ENCODE measurements around the gene ATP1B3. TPM values are rescaled to one million over a fixed set of nuclear protein-coding genes. Genes with fewer than 3 reads are reported as not detected.

Gene ATP1B3
- total RNA-seq, 1 donor from 2014 or later: 147 TPM

- Mint-ChIP-seq H3K4me3 (no peak overlapping the region), H3K4me1 (peaks cover 15% of the 10 kb centered on the region), H3K27ac (ENCODE audit: unreplicated experiment) (no peak overlapping the region), H3K36me3 (ENCODE audit: low read depth) (peaks cover 32% of the 10 kb centered on the region), H3K9me3 (peaks cover 13% of the 10 kb centered on the region), H3K27me3 (ENCODE audit: low read depth) (no peaks in the 10 kb centered on the region)
- no peak for DNase-seq (ENCODE audit: low read depth, low spot score)
- TF ChIP-seq CTCF (conservative IDR thresholded peaks at IDR 0.05): no peak
Observed at GRCh38 chr3:141895731-141896130, 19.3 kb downstream of the ATP1B3 start.

GRCh38 chr3:141898908-141899307, 22.5 kb downstream of the ATP1B3 start:
- H3K4me3 Mint-ChIP-seq: no peak overlapping the region
- no peak overlapping the region for H3K27ac Mint-ChIP-seq (ENCODE audit: unreplicated experiment)
- no peaks in the 10 kb centered on the region for H3K27me3 Mint-ChIP-seq (ENCODE audit: low read depth)
- TF ChIP-seq CTCF (conservative IDR thresholded peaks at IDR 0.05): no peak
- H3K4me1 Mint-ChIP-seq: peaks cover 6% of the 10 kb centered on the region
- H3K9me3 Mint-ChIP-seq: peaks cover 13% of the 10 kb centered on the region
- H3K36me3 Mint-ChIP-seq (ENCODE audit: low read depth): peaks cover 30% of the 10 kb centered on the region
- no peak for DNase-seq (ENCODE audit: low read depth, low spot score)

GRCh38 chr3:141900343-141900742, 23.9 kb downstream of the ATP1B3 start:
- DNase-seq (ENCODE audit: low read depth, low spot score): no peak
- H3K36me3 Mint-ChIP-seq (ENCODE audit: low read depth): peaks cover 31% of the 10 kb centered on the region
- TF ChIP-seq CTCF (conservative IDR thresholded peaks at IDR 0.05): no peak
- H3K9me3 Mint-ChIP-seq: peaks cover 13% of the 10 kb centered on the region
- H3K27me3 Mint-ChIP-seq (ENCODE audit: low read depth): no peaks in the 10 kb centered on the region
- H3K4me3 Mint-ChIP-seq: no peak overlapping the region
- H3K27ac Mint-ChIP-seq (ENCODE audit: unreplicated experiment): no peak overlapping the region
- H3K4me1 Mint-ChIP-seq: no peaks in the 10 kb centered on the region

- Mint-ChIP-seq H3K27me3 (ENCODE audit: low read depth) (no peaks in the 10 kb centered on the region), H3K9me3 (peaks cover 13% of the 10 kb centered on the region), H3K27ac (ENCODE audit: unreplicated experiment) (no peak overlapping the region), H3K4me3 (no peak overlapping the region), H3K36me3 (ENCODE audit: low read depth) (peaks cover 28% of the 10 kb centered on the region), H3K4me1 (no peaks in the 10 kb centered on the region)
- DNase-seq (ENCODE audit: low read depth, low spot score): no peak
- TF ChIP-seq CTCF (conservative IDR thresholded peaks at IDR 0.05): no peak
Observed at GRCh38 chr3:141901914-141902313, 25.5 kb downstream of the ATP1B3 start.

GRCh38 chr3:141904203-141904602, 27.8 kb downstream of the ATP1B3 start:
- Mint-ChIP-seq H3K9me3 (peaks cover 4% of the 10 kb centered on the region), H3K4me3 (no peak overlapping the region), H3K36me3 (ENCODE audit: low read depth) (peaks cover 22% of the 10 kb centered on the region), H3K4me1 (no peaks in the 10 kb centered on the region), H3K27me3 (ENCODE audit: low read depth) (no peaks in the 10 kb centered on the region), H3K27ac (ENCODE audit: unreplicated experiment) (no peak overlapping the region)
- no peak for TF ChIP-seq CTCF (conservative IDR thresholded peaks at IDR 0.05)
- no peak for DNase-seq (ENCODE audit: low read depth, low spot score)

- DNase-seq (ENCODE audit: low read depth, low spot score): no peak
- H3K4me1 Mint-ChIP-seq: no peaks in the 10 kb centered on the region
- H3K36me3 Mint-ChIP-seq (ENCODE audit: low read depth): peaks cover 24% of the 10 kb centered on the region
- H3K4me3 Mint-ChIP-seq: no peak overlapping the region
- H3K9me3 Mint-ChIP-seq: peaks cover 4% of the 10 kb centered on the region
- no peaks in the 10 kb centered on the region for H3K27me3 Mint-ChIP-seq (ENCODE audit: low read depth)
- TF ChIP-seq CTCF (conservative IDR thresholded peaks at IDR 0.05): no peak
- no peak overlapping the region for H3K27ac Mint-ChIP-seq (ENCODE audit: unreplicated experiment)
Observed at GRCh38 chr3:141905129-141905528, 28.7 kb downstream of the ATP1B3 start.

Data from neural crest cell (in vitro differentiated cells).